GM19193 (cell line): ENCODE results near the gene DLX6.

ENCODE experiments used
- POLR2A ChIP-seq: IDR thresholded peaks from 4 replicates; pipeline ENCODE4 v1.6.1; 2011; ENCODE audit not compliant: insufficient read depth, insufficient read length; ENCODE audit errors: extremely low read depth

The DLX6 gene

DNA sequence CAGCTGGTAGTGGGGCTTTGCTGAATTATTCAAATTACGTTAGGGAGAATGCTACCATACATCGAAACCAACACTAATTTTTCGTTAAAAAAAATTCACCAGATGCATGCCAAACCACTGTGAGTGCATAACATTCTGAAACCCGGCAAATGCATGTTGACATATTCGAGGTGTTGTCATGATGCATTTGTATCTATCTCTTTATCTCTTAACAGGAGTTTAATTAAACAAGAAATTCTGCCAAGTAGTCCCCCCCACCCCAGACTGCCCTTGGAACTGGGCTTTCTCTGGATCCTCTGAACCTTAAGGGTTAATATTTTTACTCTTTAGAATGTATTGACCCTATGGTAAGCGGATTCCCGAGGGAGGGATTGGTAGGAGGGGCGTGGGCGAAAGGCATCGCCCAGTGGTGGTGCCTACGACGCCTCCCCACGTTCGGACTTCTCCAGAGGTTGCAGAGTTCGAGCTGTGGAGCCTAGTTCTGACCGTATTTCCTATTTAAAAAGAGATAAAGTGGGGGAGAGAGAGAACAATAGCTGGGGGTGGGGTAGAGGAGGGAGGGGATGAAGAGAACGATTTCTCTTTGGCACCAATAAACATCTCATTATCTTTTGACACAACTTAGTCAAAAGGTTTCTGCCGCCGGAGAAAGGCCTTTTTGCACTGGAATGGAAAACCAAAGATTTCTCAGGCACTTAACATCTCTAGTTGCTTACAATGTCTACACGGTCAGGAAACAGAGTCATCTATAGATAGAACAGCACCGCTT, 7.2 kb downstream of the DLX6 start:
- no peak for TF ChIP-seq POLR2A

DNA sequence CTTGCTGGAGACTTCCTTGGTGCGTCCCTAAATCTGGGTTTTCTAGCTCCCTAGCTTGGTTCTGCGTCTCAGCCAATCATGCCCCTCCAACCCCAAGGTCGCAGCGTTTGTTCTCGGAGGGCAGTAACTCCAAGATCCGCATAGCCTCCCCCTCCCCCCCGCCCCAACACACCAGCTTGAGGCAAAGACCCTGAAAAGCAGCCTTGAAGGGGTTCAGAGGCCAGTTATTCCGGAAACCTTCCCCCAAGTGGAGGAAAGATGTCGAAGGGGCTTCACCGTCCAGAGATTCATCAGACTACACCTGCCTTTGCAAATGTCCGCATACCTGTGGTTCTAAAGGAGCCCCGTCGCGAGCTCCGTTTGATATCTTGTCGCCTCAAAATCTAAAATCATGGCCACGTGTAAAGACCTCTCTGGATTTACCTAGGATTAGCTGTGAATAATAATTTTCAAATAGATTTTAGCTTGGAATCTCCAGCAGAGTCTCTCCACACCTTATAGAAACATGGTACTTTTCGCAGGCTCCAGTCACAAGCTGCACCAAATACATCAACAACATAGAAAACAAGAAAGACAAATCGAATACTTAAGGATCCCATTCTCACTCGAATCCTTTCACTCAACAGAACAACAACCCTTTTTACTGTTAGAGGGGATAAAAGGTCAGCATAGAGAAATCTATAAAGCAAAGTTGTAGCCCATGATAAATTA, 7.9 kb downstream of the DLX6 start:
- no peak for TF ChIP-seq POLR2A

DNA sequence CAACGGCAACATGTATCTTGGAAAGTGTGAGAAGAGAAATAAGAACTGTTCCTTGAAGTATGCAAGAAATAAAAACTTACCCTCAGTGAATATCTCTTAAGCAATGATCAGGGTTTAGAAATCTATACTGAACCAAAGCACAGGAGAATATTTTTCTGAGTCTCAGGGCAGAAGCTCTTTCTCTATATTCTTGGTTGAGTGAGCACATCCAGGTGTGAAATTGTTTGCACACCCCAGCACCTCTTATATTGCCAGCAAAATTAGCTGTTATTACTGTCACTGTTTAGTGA, 8.4 kb downstream of the DLX6 start:
- TF ChIP-seq POLR2A, result no peak

DNA sequence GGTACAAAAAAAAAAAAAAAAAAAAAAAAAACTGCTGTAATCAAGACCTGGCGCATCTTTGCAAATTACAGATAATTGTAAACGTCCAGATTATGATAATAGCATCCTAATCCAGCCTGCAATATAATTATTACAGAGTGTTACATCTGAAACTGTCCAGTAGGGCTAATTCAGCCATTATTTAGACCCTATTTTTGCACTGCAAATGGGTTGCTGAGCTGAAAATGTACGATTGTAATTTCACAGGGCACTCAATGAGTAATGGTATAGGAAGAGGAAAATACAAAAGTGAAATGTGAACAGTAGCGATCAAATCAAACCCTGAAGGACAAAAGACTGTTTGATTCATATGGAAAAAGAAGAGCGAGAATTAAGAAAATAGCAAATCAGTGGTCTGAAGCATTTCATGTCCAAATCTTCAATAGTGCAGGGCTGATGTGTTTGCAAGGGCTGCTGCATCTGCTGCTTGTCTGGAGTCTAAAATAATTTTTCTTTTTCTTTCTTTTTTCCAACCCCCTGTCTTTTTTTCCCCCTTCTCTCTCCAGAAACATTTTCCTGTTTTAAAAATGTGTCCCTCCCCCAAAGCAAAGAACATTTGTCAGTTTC, 8.9 kb downstream of the DLX6 start:
- no peak for TF ChIP-seq POLR2A

DNA sequence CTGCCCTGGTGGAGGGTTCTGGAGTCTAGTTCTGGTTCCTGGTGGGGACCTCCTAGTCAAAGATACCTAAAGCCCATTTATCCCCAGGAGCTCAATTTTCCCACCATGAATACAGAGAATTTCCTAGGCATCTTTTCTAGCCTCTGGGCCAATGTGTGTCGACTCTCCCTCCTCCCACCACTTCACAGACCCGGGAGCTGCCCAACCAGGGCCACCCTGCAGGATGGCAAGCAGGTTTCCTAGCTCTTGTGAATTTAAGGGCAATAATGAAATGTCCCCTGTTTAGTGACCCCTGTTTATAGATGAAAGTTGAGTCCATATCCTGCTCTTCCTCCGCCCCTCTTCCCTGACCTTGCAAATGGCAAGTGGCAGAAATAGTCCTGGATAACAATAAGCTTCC, 9.9 kb downstream of the DLX6 start:
- TF ChIP-seq POLR2A, result no peak

GRCh38 chr7:97015756-97016380, 10.5 kb downstream of the DLX6 start:
- TF ChIP-seq POLR2A, result no peak

- TF ChIP-seq POLR2A, result no peak
Observed at GRCh38 chr7:97016381-97017191, 11.2 kb downstream of the DLX6 start.

DNA sequence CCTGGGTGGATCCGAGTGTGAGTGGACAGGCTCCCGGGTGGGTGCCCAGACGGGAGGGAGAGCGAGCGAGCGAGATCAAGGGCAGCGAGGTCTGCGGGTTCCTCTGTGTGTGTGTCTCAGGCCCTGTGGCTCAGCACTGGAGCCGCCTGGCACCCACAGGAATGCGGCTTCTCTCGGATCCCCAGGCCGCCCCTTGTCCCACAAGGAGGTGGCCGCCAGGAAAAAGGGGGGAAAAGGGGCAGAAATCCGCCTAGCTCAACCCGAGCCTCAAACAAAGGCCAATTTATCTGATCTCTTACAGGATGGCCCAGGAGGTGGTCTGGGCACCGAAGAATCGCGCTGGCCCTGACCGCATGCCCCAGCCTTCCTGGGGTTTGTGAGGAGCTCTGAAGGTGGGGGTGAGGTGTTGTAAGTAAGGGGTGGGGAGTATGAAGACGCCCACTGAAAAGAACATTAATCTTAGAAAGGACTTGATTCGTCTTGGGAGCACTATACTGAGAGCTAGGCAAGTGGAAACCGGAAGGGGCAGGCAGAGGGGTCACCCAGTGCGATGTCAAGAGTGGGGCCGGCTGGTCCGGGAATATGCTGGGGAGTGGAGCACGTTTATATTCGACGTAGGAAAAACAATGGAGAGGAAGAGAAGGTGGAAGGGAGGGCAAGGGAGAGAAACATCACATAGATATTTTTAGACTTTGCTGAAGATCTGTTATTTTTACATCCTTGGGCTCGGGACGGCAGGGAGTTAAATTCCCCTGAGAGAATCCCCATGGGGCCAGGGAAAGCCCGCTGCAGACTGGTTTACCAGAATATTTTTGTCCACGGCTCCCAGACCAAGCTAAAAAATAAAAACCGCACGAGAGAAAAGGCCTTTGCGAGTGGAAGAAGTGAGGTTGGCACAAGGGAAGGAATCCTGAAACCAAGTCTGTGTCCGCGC, 12.1 kb downstream of the DLX6 start:
- no peak for TF ChIP-seq POLR2A

DNA sequence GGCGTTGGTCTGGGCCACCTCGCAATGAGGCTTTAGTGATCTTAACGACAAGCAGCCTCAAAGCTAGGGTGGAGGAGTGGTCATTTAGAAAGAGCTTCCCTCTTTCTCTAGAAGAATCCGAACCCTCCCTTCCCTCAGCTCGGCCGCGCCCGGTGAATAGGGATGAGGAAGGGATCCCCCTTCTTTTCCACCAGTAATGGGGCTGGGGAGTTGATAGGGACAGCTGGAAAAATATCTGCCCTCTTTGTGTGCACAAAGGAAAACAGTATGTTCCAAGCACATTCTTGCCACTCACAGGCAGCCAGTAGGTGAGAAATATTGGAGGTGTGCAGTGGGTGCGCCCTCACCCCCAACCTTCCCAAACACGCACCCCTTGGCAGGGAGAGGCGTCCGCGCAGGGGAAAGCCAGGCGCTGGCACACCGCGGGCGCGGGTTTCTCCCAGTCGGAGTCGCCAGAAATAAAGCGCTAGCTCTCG, 12.8 kb downstream of the DLX6 start:
- no peak for TF ChIP-seq POLR2A

DNA sequence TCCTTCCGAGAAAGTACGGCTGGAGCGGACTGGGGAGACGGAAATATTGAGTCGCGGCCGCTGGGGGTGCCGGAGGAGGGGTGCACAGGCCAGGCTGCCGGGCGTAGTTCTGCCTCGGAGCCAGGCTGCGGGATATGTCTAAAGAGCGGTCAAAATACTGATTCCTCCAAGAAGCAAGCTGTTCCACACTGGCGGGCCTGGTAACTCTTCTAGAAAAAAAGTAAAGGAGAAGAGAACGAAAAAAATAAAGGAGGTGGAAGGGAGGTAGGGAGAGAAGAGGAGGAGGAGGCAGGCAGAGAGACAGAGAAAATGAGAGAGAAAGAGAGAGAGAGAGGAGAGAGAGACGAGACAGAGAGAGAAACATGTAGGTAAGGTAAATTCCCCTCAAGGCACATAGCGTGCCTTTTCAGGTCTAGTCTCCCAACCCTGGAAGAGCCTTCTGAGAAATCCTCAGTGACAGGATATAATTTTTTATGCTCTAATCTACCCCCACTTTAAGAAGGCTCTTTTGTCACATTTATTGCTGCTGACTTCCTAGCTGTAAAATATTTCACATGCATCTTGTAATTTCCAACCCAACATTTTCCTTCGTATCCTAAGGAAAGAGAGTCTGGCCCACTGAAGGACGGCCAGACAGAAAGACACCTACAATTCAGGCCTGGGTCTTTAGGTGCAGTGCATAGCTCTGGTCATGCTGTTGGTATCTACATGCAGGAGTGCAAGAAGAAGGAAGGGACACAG, 13.6 kb downstream of the DLX6 start:
- TF ChIP-seq POLR2A, result no peak

GRCh38 chr7:97019710-97020225, 14.4 kb downstream of the DLX6 start:
- no peak for TF ChIP-seq POLR2A

- TF ChIP-seq POLR2A, result no peak
Observed at GRCh38 chr7:97020601-97020995, 15.2 kb downstream of the DLX6 start.
